ENCODE results near the gene NEGR1. TPM values are rescaled to one million over a fixed set of nuclear protein-coding genes. Genes with fewer than 3 reads are reported as not detected.

The NEGR1 gene
- total RNA-seq, 6 donors from 2014 or later = 3.1 to 14.7 (median 8.9) TPM

- H3K27me3 ChIP-seq = no peaks in the 10 kb centered on the region
- no peak overlapping the region for H3K4me3 ChIP-seq
- ATAC-seq (ENCODE audit: low FRiP score in 2 of 2) (no peak), DNase-seq (no peak)
- H3K36me3 ChIP-seq = no peaks in the 10 kb centered on the region
- H3K27ac ChIP-seq = no peak overlapping the region
- TF ChIP-seq EP300 (IDR thresholded peaks at IDR 0.05) (no peak), POLR2A (IDR thresholded peaks at IDR 0.05) (no peak)
- H3K4me1 ChIP-seq = no peaks in the 10 kb centered on the region
- H3K9me3 ChIP-seq = no peaks in the 10 kb centered on the region
- WGBS, 2 donors = 76 to 77% methylated on average over 7 of the region's 7 CpGs
Measured at GRCh38 chr1:72063364-72064044, 218.8 kb downstream of the NEGR1 start.

- Histone ChIP-seq H3K4me1 (no peaks in the 10 kb centered on the region), H3K27ac (no peak overlapping the region), H3K36me3 (no peaks in the 10 kb centered on the region), H3K4me3 (no peak overlapping the region), H3K27me3 (no peaks in the 10 kb centered on the region), H3K9me3 (no peaks in the 10 kb centered on the region)
- ATAC-seq (ENCODE audit: low FRiP score in 2 of 2) (no peak), DNase-seq (no peak)
- TF ChIP-seq CTCF (IDR thresholded peaks at IDR 0.05) (no peak), POLR2AphosphoS5 (IDR thresholded peaks at IDR 0.05) (no peak), EP300 (IDR thresholded peaks at IDR 0.05) (no peak), POLR2A (IDR thresholded peaks at IDR 0.05) (no peak)
Measured at GRCh38 chr1:72062584-72062983, 219.8 kb downstream of the NEGR1 start.

GRCh38 chr1:72060466-72061245 lies 221.7 kb downstream of the NEGR1 start:
- Histone ChIP-seq H3K36me3 (no peaks in the 10 kb centered on the region), H3K27ac (no peak overlapping the region), H3K9me3 (no peaks in the 10 kb centered on the region), H3K4me3 (no peak overlapping the region), H3K27me3 (no peaks in the 10 kb centered on the region), H3K4me1 (no peaks in the 10 kb centered on the region)
- WGBS, 2 donors = 64 to 68% methylated on average over 3 of the region's 3 CpGs
- DNase-seq (no peak), ATAC-seq (ENCODE audit: low FRiP score in 2 of 2) (no peak)
- TF ChIP-seq CTCF (IDR thresholded peaks at IDR 0.05) (no peak), EP300 (IDR thresholded peaks at IDR 0.05) (no peak), POLR2AphosphoS5 (IDR thresholded peaks at IDR 0.05) (no peak), POLR2A (IDR thresholded peaks at IDR 0.05) (no peak)

GRCh38 chr1:72056516-72056915 lies 225.8 kb downstream of the NEGR1 start:
- WGBS, 2 donors = 85 to 89% methylated on average over 2 of the region's 2 CpGs
- H3K4me1 ChIP-seq = no peaks in the 10 kb centered on the region
- H3K4me3 ChIP-seq = no peak overlapping the region
- no peak for ATAC-seq (ENCODE audit: low FRiP score in 2 of 2)
- H3K36me3 ChIP-seq = no peaks in the 10 kb centered on the region
- DNase-seq = no peak
- TF ChIP-seq POLR2A (IDR thresholded peaks at IDR 0.05) (no peak), CTCF (IDR thresholded peaks at IDR 0.05) (no peak), EP300 (IDR thresholded peaks at IDR 0.05) (no peak), POLR2AphosphoS5 (IDR thresholded peaks at IDR 0.05) (no peak)
- no peak overlapping the region for H3K27ac ChIP-seq
- H3K9me3 ChIP-seq = no peaks in the 10 kb centered on the region
- no peaks in the 10 kb centered on the region for H3K27me3 ChIP-seq

- DNase-seq = no peak
- H3K36me3 ChIP-seq = no peaks in the 10 kb centered on the region
- no peak overlapping the region for H3K4me3 ChIP-seq
- H3K4me1 ChIP-seq = no peaks in the 10 kb centered on the region
- WGBS, 2 donors = 65 to 78% methylated on average over 2 of the region's 2 CpGs
- no peaks in the 10 kb centered on the region for H3K27me3 ChIP-seq
- ATAC-seq (ENCODE audit: low FRiP score in 2 of 2) = no peak
- no peak overlapping the region for H3K27ac ChIP-seq
- no peaks in the 10 kb centered on the region for H3K9me3 ChIP-seq
- no peak for TF ChIP-seq EP300 (IDR thresholded peaks at IDR 0.05)
- no peak for TF ChIP-seq POLR2A (IDR thresholded peaks at IDR 0.05)
- no peak for TF ChIP-seq CTCF (IDR thresholded peaks at IDR 0.05)
- no peak for TF ChIP-seq POLR2AphosphoS5 (IDR thresholded peaks at IDR 0.05)
Measured at GRCh38 chr1:72051538-72051937, 230.8 kb downstream of the NEGR1 start.

Data from upper lobe of left lung (tissue), 6 donors.